Kidney capillary endothelial cell (primary cell): Measurements from ENCODE around the gene MYH6.
A peak's percentile ranks its signal among the peaks of the same experiment; 100 is the strongest.

Experiments
- DNase-seq: peaks from one replicate; pipeline ENCODE4 v3.0.0-alpha.2; 2018; ENCODE audit warnings: low spot score

MYH6 gene

DNA sequence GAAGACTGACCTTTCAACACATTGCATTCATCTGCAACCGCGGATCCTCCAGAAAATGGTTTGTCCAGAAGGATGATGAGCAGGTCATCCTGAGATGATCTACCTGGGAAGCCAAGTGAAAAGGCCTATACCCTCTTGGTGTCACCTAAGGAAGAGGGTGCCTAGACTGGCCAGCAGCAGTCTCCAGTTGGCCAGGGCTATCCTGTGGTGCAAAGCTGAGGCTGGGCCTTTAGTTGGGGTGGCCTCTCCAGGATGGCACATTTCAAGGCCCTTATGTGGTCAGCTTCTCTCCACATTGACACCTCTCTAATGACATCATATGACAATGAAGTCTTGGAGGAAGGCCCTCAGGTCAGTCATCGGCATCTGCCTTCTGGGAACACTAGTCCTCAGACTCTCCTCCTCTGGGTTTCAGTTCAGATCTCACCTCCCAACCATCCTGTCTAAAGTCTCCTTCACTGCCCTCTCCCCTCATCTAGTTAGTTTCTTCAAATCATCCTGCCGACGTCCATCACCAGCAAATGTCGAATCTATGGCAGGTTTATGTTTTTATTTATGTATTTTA is 52.1 kb downstream of the MYH6 start:
- DNase-seq = no peak

DNA sequence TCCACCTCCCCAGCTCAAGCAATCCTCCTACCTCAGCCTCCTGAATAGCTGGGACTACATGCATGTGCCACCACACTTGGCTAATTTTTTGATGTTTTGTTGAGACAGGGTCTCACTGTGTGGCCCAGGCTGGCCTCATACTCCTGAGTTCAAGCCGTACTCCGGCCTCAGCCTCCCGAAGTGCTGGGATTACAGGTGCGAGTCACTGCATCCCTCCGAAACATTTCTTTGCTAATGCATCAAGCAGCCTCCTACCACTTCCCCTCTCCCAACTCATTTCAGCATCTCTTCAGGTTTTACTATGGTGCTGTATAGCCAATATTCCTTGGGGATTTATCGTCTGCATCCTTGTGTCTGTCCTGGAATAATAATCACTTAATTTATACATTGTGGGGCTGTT is 53.1 kb downstream of the MYH6 start:
- no peak for DNase-seq

DNA sequence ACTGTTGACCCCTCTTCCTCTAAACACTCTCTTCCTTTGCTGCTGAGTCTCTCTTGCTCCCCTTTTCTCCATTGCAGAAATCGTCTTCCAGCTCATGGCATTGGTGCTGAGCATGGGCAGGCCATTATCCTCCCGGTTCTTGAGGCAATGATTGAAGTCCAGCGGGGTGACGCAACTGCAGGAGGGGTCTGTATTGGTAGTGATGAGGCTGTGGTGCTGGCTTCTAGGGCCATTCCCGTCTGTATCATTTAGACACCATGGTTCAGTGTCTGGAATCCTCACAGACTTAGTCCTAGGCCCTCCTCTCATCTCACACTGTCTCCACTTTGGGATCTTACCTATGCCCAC is 54.7 kb downstream of the MYH6 start:
- DNase-seq = no peak

DNA sequence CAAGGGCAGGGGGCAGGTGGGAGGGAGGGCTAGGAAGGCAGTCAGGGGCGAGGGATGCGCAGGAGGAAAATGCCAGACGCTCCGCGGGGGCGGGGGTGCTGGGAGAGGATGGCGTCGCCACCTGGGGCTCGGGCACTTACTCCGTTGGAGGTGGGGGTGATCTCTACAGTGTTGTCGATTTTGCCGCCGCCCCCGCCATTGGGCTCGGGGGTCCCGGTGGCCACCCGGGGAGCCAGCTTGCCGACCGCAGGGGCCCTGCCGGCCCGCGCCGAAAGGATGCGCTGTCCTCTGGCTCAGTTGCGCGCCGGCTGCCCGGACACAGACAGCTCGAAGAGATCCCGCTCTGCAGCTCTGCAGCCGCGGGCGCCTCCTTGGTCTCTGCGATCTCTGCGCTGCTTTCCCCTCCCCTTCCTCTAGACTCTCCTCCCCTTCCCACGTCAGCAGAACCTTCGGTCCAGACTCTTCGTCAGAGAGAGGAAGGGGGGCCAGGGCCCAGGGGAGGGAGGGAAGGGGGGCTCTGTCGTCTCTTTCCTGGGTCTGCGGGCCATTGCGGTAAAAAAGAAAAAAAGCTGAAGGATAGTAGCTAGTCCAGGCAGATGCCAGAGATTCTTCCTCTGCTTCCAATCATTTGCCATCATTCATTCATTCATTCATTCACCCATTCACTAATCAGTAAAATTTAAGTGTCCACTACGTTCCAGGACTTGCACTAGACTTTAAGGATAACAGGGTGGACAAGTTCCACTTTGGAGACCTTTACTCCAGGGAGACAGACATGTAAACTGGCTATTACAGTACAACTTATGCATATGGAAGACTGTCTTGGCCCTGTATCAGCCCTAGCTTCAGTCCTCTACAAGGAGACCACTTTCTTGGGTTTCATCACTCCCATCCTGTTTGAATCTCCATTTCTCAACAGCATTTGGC is 55.3 kb downstream of the MYH6 start, which contains the start of gene SLC22A17:
Gene SLC22A17 (minus strand): TSS at position 382 of the 927 bp plus-strand sequence.
- peak; percentile 10 for DNase-seq

DNA sequence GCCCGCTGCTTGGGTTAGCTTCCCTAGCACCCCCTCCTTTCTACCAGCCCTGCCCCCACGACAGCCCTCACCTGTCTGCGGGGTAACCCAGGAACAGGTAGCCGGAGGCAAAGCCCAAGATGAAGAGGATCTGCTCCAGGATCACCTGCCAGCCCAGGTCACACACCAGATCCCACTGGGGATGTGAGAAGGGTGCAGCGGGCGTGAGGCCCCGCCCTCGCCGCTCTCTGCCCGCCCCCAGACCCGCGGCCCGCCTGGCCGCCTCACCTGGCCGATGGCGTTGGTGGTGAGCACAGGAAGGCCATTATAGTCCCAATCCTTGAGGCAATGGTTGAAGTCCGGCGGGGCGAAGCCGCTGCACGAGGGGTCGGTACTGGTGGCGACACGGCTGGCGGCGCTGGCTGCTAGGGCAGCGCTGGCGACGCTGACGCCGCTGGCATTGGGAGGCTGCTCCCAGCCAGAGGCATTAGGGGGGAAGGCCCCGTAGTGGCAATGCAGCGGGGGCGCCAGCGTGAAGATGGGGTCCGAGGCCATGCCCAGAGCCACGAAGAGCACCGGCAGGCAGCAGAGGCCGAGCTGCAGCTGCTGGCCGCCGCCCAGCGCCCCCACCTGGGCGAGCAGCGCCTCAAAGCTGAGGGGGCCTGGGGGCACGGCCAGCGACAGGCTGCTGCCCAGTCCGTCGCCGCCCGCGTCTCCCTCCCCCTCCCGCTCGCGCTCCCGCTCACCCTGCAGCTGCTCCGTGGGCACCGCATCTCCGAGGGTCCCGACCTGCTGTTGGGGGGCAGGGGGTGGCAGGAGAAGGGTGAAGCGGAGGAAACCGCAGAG is 56.2 kb downstream of the MYH6 start:
- no peak for DNase-seq

DNA sequence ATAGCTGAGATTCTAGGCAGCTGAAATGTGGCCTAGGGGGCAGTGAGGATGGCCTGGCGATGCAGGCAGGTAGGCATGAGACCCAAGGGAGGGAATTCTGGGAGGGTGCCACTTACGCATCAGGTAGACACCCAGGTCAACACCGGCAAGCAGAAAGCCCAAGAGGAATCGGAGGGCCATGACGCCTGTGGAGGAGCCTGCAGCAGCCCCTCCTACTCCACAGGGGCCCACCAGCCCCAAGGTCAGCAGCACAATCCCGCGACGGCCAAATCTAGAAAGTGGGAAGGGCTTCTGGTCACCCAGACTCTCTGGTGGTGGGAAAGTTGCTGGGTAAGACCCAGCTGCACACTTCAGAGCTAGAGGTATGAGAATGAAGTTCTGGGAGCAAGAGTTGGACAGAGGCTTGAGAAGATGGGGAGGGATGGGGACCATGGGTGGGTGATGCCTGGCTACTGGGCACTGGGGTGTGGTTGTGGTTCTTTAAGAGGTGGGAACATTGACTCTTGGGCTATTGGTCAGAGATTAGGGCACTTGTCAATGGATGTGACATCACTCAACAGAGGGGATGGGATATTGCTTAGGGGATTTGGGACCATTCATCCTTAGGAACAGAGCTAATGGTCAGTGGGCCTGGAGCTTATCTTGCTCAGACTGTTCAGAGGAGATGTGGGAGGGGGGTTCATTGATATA is 58.8 kb downstream of the MYH6 start:
- no peak for DNase-seq

DNA sequence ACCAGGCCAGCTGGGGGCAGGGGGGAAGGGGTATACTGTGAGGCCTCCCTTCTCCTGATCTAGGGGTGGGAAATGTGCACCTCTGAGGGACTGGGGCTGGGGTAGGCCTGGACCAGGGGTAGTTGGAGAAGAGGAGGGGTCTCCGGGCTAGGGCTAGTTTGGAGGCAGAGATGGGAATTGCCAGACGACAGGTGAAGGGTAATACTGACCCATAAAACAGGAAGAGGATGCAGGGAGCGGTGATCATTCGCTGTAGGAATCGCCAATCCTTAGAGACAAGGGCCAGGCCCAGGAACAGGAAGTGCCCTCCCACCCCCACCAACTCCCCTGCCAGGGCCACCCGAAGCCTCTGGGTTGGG is 59.8 kb downstream of the MYH6 start:
- DNase-seq = no peak

DNA sequence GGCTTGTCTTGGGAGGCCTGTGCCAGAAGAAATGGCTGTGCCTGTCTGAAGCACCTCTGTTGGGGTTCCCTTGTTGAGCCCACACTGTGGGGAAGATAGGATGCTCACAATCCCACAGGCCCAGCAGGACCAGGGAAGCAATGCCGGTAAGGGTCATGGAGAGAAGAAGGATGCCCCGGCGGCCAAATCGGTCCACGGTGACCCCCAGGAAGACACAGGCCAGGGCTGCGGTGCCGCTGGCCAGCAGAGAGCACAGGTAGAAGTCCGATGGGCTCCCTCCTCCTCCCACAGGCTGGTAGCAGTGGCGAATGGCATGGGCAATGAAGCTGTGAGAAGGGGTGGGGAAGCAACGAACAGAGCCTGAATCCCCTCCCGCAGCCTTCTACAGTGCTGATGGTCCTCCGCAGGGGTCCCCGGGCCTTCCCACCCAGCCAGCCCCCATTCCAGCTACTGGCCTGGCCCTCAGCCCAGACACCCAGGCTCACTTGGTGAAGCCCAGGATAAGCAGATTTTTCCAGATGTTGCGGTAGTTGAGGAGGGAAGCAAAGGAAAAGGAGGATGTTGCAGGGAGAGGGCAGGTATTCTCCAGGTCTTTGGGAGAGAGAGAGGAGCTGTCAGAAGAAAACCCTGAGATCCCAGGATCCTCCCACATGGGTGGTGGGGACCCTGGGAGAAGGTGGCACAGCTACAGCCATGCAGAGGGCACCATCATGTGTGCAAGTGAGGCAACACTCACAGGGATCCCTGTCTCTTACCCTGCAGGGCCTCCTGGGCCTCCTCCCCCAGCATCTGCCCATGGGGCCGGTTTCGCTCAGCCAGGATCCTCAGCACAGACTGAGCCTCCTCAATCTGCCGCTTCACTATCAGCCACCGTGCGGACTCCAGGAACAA is 60.4 kb downstream of the MYH6 start:
- DNase-seq = no peak

DNA sequence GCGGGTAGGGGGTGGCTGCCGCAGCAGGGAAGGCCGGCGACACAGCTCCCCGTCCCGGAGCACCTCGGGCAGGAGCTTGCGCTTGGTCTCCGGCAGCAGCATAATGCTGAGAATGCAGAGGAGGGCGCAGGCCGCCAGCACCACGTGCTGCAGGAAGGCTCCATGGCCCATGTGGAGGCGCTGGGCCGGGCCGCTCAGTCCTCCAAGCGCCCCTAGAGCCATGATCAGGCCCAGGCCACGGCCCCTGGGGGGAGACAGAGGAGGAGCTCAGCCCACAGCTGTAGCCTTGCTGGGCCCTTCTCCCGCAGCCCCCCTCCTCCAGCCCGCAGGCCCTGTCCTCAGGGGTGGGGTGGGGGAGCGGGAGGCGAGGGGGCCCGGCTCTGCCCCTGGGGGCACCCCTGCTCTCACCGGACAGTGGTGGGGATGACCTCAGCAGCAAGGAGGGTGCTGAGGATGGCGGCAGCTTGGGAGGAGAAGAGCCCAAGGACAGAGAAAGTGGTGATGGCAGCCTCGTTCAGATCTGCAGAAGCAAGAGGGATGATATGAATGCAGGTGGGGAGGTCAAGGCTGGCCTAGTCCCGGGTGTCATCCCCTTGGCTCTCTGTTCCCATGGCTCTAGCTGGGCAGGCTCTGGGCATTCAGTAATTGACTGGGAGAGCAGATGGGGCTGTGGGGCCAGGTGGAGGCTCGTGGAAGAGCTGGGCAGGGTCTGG is 61.2 kb downstream of the MYH6 start:
- no peak for DNase-seq

DNA sequence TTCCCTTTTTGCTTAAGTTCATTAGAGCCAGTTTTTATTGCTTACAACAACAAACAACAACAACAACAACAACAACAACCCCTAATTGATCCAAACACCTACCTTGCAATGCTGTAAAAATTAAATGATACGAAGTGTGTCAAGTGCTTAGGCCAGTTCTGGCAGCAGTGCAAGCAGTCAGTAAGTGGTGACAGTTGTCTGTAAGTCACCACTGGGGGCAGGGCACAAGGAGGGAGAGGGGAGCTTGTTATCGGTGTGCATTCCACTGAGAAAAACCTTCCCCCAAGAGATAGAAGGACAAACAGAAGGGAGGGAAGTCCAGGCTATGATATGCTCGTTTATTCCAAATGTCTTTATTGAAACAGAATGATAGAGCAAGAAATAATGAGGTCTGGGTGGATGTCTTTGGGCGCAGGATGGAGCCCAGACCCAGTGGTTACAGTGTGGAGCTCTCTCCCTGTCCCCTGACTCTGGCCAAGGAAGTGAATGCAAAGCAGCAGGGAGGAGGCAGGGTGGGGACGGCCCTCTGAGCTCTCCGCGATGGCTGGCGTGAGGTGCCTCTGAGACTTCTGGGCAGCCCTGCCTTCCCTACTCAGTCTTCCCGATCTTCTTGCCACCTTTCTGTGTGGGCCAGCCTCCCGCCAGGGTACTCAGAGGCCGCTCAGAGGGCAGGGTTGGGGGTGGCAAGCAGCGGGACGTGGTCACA is 61.9 kb downstream of the MYH6 start:
- DNase-seq = no peak

DNA sequence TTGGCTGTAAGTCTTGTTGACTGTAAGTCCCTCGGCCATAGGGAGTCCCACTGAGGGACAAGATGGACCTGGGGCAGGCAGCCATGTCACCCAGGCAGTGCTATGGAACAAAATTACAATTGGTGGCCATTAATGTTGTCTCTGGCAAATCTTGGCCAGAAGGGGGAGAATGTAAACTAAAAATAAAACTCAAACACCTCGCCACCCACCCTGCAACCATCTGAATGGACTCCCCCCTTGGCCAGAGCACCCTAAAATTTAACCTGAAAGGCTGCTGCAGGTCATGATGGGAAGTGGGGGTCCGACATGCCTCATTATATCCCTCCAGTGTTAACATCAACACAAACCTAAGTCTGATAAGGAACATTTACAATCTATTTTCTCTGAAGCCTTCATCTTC is 63.6 kb downstream of the MYH6 start:
- no peak for DNase-seq

DNA sequence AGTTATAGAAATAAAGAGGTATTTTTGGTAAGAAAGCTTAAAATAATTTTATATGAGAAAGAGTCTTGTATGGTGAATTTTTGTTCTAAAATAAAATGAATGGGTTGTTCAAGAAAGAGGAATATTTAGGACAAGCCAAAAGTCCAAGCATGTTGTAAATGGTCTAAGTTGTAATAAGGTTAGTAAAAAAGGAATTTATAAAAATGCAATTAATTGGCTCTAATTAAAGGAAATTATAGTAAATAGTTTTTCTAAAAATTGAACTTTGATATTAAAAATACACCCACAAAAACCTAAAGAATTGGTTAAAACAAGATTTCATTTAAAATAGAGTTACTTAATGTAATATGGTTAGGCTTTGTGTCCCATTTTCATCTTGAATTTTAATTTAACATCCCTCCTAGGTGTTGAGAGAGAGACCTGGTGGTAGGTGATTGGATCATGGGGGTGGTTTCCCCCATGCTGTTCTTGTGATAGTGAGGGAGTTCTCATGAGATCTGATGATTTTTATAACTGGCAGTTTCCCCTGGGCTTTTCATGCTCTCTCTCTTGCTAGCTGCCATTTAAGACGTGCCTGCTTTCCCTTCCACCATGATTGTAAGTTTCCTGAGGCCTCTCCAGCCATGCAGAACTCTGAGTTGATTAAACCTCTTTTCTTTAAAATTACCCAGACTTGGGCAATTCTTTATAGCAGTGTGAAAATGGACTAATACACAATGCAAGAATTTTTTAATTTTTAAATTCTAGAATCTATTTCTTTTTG is 68.4 kb downstream of the MYH6 start:
- no peak for DNase-seq

DNA sequence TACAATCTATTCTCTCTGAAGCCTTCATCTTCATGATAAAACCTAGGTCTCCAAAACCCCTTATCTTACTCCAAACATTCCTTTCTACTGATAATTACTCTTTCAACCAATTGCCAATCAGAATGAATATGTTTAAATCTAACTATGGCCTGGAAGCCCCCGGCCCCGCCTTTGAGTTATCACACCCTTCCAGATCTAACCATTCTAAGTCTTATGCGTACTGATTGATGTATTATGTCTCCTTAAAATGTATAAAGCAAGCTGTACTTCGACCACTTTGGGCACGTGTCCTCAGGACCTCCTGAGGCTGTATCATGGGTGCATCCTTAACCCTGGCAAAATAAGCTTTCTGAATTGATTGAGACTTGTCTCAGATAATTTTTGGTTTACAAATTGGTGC is 72.5 kb downstream of the MYH6 start:
- DNase-seq = no peak
